HepG2 (cell line): Measurements from ENCODE around the gene PC. TPM values are rescaled to one million over a fixed set of nuclear protein-coding genes. Genes with fewer than 3 reads are reported as not detected.

Experiments
- ATAC-seq: fragments of 200-7000 bp; cut with Tn5 transposase; 3 replicates; pipeline ENCODE4 v1.9.1; 2020; ENCODE audit warnings: mild to moderate bottlenecking, moderate library complexity
- BruUV-seq: library from RNA; stranded (reverse); fragments of 400-500 nt; replicated peaks from 2 replicates; lab custom pipeline; 2021; lab: Mats Ljungman, UMichigan
- CTCF ChIA-PET: fragments of 300-600 bp; formaldehyde crosslinking; extraction: SDS; loops from one replicate; lab custom pipeline; 2021; ENCODE audit warnings: low total read pairs, inconsistent platforms, low intra/inter-chr PET ratio; lab: Yijun Ruan, JAX
- POLR2A ChIA-PET: fragments of 350-600 bp; sonication (Branson Sonifier 250); formaldehyde crosslinking; loops from one replicate; lab custom pipeline; 2020; ENCODE audit warnings: antibody characterized with exemption, inconsistent platforms; lab: Yijun Ruan, JAX
- DNase-seq: peaks from one replicate; pipeline ENCODE4 v3.0.0-alpha.2; 2015; ENCODE audit warnings: low spot score
- FAIRE-seq: peaks from 3 replicates; lab custom pipeline; 2011; peaks lifted over from hg19 to GRCh38; lab: Jason Lieb, UNC
- H2AFZ ChIP-seq: one replicate; pipeline ENCODE4 v1.6.1; 2011; ENCODE audit warnings: low read length, inconsistent platforms
- H3K27ac ChIP-seq: fragments of 300-600 bp; 3 replicates; pipeline ENCODE4 v1.8.0; 2011; ENCODE audit warnings: mixed run types, mild to moderate bottlenecking, mixed read lengths, low read length, inconsistent platforms; ENCODE audit not compliant: insufficient read depth; ENCODE audit errors: extremely low read length
- H3K27me3 ChIP-seq, 2 experiments: fragments of 200-600 bp in 1 of 2; 2 replicates in 1 of 2; 3 replicates in 1 of 2; pipeline versions ENCODE4 v1.6.0 to v1.8.0; 2011; ENCODE audit warnings: low read length in 2 of 2, mild to moderate bottlenecking in 2 of 2, moderate library complexity in 2 of 2, inconsistent platforms in 1 of 2; ENCODE audit not compliant: insufficient read depth in 2 of 2, control insufficient read depth in 1 of 2
- H3K36me3 ChIP-seq, 2 experiments: fragments of 200-600 bp in 1 of 2; replicated peaks in 1 of 2; 2 replicates in 1 of 2; 3 replicates in 1 of 2; pipeline versions ENCODE4 v1.5.1 to v1.8.0; 2011; ENCODE audit warnings: low read length in 2 of 2, inconsistent platforms in 1 of 2; ENCODE audit not compliant: insufficient read depth in 2 of 2, control insufficient read depth in 1 of 2
- H3K4me1 ChIP-seq: 2 replicates; pipeline ENCODE4 v1.5.1; 2012; ENCODE audit warnings: low read length, inconsistent platforms; ENCODE audit not compliant: insufficient read depth
- H3K4me2 ChIP-seq: 2 replicates; pipeline ENCODE4 v1.6.0; 2011; ENCODE audit warnings: low read depth, low read length, inconsistent platforms
- H3K4me3 ChIP-seq, 3 experiments: fragments of 200-600 bp in 1 of 3; sonication (generic), shearing (Covaris generic) in 1 of 3; replicated peaks in 1 of 3; 2 replicates each; pipeline ENCODE4 v1.5.1; 2011 to 2016; ENCODE audit warnings: low read length in 3 of 3, inconsistent platforms in 2 of 3, low read depth in 2 of 3, mild to moderate bottlenecking in 2 of 3, control low read depth in 1 of 3, mixed read lengths in 1 of 3; ENCODE audit not compliant: insufficient read depth in 1 of 3
- H3K79me2 ChIP-seq: one replicate; pipeline ENCODE4 v1.6.1; 2011; ENCODE audit warnings: low read length, inconsistent platforms; ENCODE audit not compliant: insufficient read depth
- H3K9ac ChIP-seq: 2 replicates; pipeline ENCODE4 v1.6.0; 2011; ENCODE audit warnings: mild to moderate bottlenecking, low read depth, low read length, inconsistent platforms; ENCODE audit not compliant: insufficient read depth
- H3K9me3 ChIP-seq: 2 replicates; pipeline ENCODE4 v1.5.1; 2012; ENCODE audit warnings: mild to moderate bottlenecking, low read length
- H4K20me1 ChIP-seq: 2 replicates; pipeline ENCODE4 v1.6.0; 2011; ENCODE audit warnings: inconsistent platforms, mild to moderate bottlenecking, low read length, moderate library complexity; ENCODE audit not compliant: insufficient read depth
- ARID2 ChIP-seq: sonication (generic); formaldehyde crosslinking; IDR thresholded peaks from 2 replicates; pipeline ENCODE4 v1.8.1; 2022; ENCODE audit warnings: mild to moderate bottlenecking, missing genetic modification reagents, borderline replicate concordance
- CHD4 ChIP-seq: fragments of 200-600 bp; sonication (generic); IDR thresholded peaks from 2 replicates; pipeline ENCODE4 v1.7.0; 2017; ENCODE audit warnings: mild to moderate bottlenecking, low read length, borderline replicate concordance
- RXRB ChIP-seq: IDR thresholded peaks from 2 replicates; pipeline ENCODE4 v1.6.1; 2016; ENCODE audit warnings: borderline replicate concordance, missing genetic modification reagents, missing compliant biosample characterization
- ZFP1 ChIP-seq: IDR thresholded peaks from 2 replicates; pipeline ENCODE4 v1.6.1; 2016
- ZNF484 ChIP-seq: sonication (generic); formaldehyde crosslinking; IDR thresholded peaks from 2 replicates; pipeline ENCODE4 v1.5.1; 2020; ENCODE audit warnings: mild to moderate bottlenecking, low read depth, missing genetic modification reagents, borderline replicate concordance
- ZNF772 ChIP-seq: sonication (generic); formaldehyde crosslinking; IDR thresholded peaks from 2 replicates; pipeline ENCODE4 v1.5.0; 2020; ENCODE audit warnings: mild to moderate bottlenecking, missing genetic modification reagents
- ZNF781 ChIP-seq: sonication (generic); formaldehyde crosslinking; IDR thresholded peaks from 2 replicates; pipeline ENCODE4 v1.5.1; 2020; ENCODE audit warnings: borderline replicate concordance, mild to moderate bottlenecking, missing genetic modification reagents; ENCODE audit errors: not compliant biosample characterization
- ZNF839 ChIP-seq: sonication (generic); formaldehyde crosslinking; IDR thresholded peaks from 2 replicates; pipeline ENCODE4 v1.4.0; 2020; ENCODE audit warnings: missing genetic modification reagents, mild to moderate bottlenecking, borderline replicate concordance
- WGBS: methylation state at CpG from one replicate; pipeline ENCODE4 v1.1.6; 2017; ENCODE audit warnings: low lambda C conversion rate; 5-methylcytosine and 5-hydroxymethylcytosine counted together
- in situ Hi-C: cut with HindIII; loops from 2 replicates; pipeline ENCODE4 v1.10.0; 2017; ENCODE audit warnings: low pct_unique_long_range_greater_than_20kb; ENCODE audit not compliant: extremely low pct_ligation_motif_present
- intact Hi-C: fragments of 100-400 bp; cut with micrococcal nuclease; formaldehyde crosslinking; loops from one replicate; pipeline ENCODE4 v1.10.0; 2022; ENCODE audit not compliant: unreplicated experiment
- polyA plus RNA-seq, 8 experiments: library from polyadenylated mRNA; depleted of rRNA in 3 of 8; stranded (reverse) in 7 of 8; unstranded in 1 of 8; fragments of >200 nt; fragmentation: Illumina TruSeq in 4 of 8; extraction: Trizol in 4 of 8; gene quantifications; 2 replicates each; pipeline versions ENCODE4 v1.2.1 to v1.2.3, GENCODE V29; 2011 to 2016; ENCODE audit warnings: low read depth in 4 of 8, missing spikeins in 1 of 8, mixed read lengths in 1 of 8; ENCODE audit not compliant: insufficient read depth in 1 of 8
- total RNA-seq, 5 experiments: library from RNA; depleted of rRNA; stranded (reverse); fragments of >200 nt; fragmentation: Illumina TruSeq; extraction: Trizol; gene quantifications; 2 replicates each; pipeline ENCODE4 v1.2.3, GENCODE V29; 2016; ENCODE audit warnings: low read depth in 1 of 5
- TF ChIP-seq, protein P1 (sequence below): sonication (generic); formaldehyde crosslinking; IDR thresholded peaks from 2 replicates; pipeline ENCODE4 v1.4.0; 2020; ENCODE audit warnings: missing genetic modification reagents
- TF ChIP-seq, protein P2 (sequence below), 2 experiments: fragments of 450-650 bp in 1 of 2; sonication (generic) in 1 of 2; formaldehyde crosslinking; IDR thresholded peaks; 2 replicates each; pipeline versions ENCODE4 v1.5.0 to v1.8.0; 2020 to 2022; ENCODE audit warnings: mild to moderate bottlenecking in 1 of 2, missing genetic modification reagents in 1 of 2
- TF ChIP-seq, protein P3 (sequence below): sonication (generic); formaldehyde crosslinking; IDR thresholded peaks from 2 replicates; pipeline ENCODE4 v1.4.0; 2020; ENCODE audit warnings: missing genetic modification reagents; ENCODE audit errors: not compliant biosample characterization

The PC gene
- total and polyA plus RNA-seq, 2 of the 13 experiments (the other 11 are each of a cell fraction or from before 2014, with no cell fraction given): 29.0 to 39.0 TPM

DNA sequence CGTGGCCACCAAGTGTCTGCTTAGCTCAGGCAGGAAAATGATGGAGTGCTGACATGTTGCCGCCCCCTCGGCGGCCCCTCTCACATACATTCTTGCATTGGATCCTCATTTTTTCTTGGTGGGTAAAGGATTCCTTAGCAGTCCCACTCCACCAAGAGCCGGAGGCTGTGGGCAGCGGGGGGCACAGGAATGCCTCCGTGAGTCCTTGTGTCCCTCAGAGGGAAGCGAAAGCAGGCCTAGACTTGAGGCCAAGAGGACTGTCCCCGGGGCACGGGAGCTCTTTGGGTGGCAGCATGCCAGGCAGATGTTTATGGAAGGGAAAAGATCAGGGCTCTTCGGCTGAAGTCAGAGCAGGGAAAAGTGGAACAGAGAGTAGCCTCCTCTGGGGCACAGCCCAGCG lies 79.7 kb downstream of the PC start (continued):
- TF ChIP-seq ZNF484 (CRISPR knock-in tag) (no peak), RXRB (no peak), ZFP1 (no peak), ZNF839 (no peak), CHD4 (no peak), ZNF781 (CRISPR knock-in tag) (no peak)
- TF ChIP-seq, protein P1, sequence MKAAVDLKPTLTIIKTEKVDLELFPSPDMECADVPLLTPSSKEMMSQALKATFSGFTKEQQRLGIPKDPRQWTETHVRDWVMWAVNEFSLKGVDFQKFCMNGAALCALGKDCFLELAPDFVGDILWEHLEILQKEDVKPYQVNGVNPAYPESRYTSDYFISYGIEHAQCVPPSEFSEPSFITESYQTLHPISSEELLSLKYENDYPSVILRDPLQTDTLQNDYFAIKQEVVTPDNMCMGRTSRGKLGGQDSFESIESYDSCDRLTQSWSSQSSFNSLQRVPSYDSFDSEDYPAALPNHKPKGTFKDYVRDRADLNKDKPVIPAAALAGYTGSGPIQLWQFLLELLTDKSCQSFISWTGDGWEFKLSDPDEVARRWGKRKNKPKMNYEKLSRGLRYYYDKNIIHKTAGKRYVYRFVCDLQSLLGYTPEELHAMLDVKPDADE: no peak
- TF ChIP-seq, protein P2, sequence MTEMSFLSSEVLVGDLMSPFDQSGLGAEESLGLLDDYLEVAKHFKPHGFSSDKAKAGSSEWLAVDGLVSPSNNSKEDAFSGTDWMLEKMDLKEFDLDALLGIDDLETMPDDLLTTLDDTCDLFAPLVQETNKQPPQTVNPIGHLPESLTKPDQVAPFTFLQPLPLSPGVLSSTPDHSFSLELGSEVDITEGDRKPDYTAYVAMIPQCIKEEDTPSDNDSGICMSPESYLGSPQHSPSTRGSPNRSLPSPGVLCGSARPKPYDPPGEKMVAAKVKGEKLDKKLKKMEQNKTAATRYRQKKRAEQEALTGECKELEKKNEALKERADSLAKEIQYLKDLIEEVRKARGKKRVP (CRISPR knock-in tag; IDR thresholded peaks at IDR 0.05): no peak

- Histone ChIP-seq H3K9me3 (no peaks in the 10 kb centered on the region), H3K36me3 (peaks cover 0 to 3% of the 10 kb centered on the region in 2 experiments; a peak in 3 of 5 replicates), H3K4me1 (peaks cover 18% of the 10 kb centered on the region), H3K4me3 (no peak overlapping the region), H3K27ac (no peak overlapping the region), H3K27me3 (no peaks in the 10 kb centered on the region), H3K4me2 (no peak overlapping the region), H3K79me2 (peaks cover 35% of the 10 kb centered on the region), H2AFZ (no peak overlapping the region), H4K20me1 (peaks cover 22% of the 10 kb centered on the region)
- CTCF ChIA-PET: no interaction called here
- in situ Hi-C loops: no loop called here
- intact Hi-C loops: no loop called here
- no peak for DNase-seq
- no TSS peak for BruUV-seq
- ATAC-seq: no peak
- WGBS: 92% methylated on average over 9 of the region's 9 CpGs
- POLR2A ChIA-PET: no interaction called here
- TF ChIP-seq ARID2 (CRISPR knock-in tag): no peak
- TF ChIP-seq ZNF772: no peak
- TF ChIP-seq, protein P3, sequence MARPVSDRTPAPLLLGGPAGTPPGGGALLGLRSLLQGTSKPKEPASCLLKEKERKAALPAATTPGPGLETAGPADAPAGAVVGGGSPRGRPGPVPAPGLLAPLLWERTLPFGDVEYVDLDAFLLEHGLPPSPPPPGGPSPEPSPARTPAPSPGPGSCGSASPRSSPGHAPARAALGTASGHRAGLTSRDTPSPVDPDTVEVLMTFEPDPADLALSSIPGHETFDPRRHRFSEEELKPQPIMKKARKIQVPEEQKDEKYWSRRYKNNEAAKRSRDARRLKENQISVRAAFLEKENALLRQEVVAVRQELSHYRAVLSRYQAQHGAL (CRISPR knock-in tag): no peak
- TF ChIP-seq, all 625 proteins: peak for 0
- no peak overlapping the region for H3K9ac ChIP-seq
- no peak for FAIRE-seq
Observed at GRCh38 chr11:66877588-66878385, 80.4 kb downstream of the PC start.
